Adipocyte (in vitro differentiated cells): ENCODE measurements around the gene MAMDC4.
"Not testable (repeated sequence)": the region's sequence is repeated elsewhere in the genome, so short reads cannot be mapped to it uniquely, and the experiment has no call there.

Experiments
- DNase-seq: peaks from one replicate; pipeline ENCODE4 v3.0.0-alpha.2; 2015; ENCODE audit warnings: low read depth
- H3K27me3 ChIP-seq: replicated peaks from 2 replicates; pipeline ENCODE4 v1.7.0; 2013; ENCODE audit warnings: mild to moderate bottlenecking, low read length, moderate library complexity; ENCODE audit not compliant: control insufficient read depth, insufficient read depth
- H3K36me3 ChIP-seq: 2 replicates; pipeline ENCODE4 v1.7.0; 2013; ENCODE audit warnings: low read length, mild to moderate bottlenecking, moderate library complexity; ENCODE audit not compliant: control insufficient read depth, insufficient read depth, severe bottlenecking
- H3K4me1 ChIP-seq: 2 replicates; pipeline ENCODE4 v1.7.0; 2013; ENCODE audit warnings: mild to moderate bottlenecking, low read length, moderate library complexity; ENCODE audit not compliant: control insufficient read depth, insufficient read depth
- H3K4me3 ChIP-seq: 2 replicates; pipeline ENCODE4 v1.7.0; 2013; ENCODE audit warnings: mild to moderate bottlenecking, low read length, moderate library complexity
- H3K9ac ChIP-seq: 2 replicates; pipeline ENCODE4 v1.7.0; 2013; ENCODE audit warnings: mild to moderate bottlenecking, low read length, moderate library complexity
- H3K9me3 ChIP-seq: 2 replicates; pipeline ENCODE4 v1.7.0; 2013; ENCODE audit warnings: mild to moderate bottlenecking, low read length, moderate library complexity; ENCODE audit not compliant: control insufficient read depth

MAMDC4 gene

GRCh38 chr9:136851941-136852663 lies at the start of gene MAMDC4:
MAMDC4 (plus strand) TSS chr9:136852346; CDS start chr9:136852417, 71 bp downstream.
- peaks cover 8% of the 10 kb centered on the region for H3K4me1 ChIP-seq
- H3K9ac ChIP-seq, result peak within 1 kb of the TSS; percentile 10
- no peaks in the 10 kb centered on the region for H3K9me3 ChIP-seq
- DNase-seq, result no peak
- peaks cover 6% of the 10 kb centered on the region for H3K36me3 ChIP-seq
- H3K27me3 ChIP-seq, result no peaks in the 10 kb centered on the region
- no peak within 1 kb of the TSS for H3K4me3 ChIP-seq

DNA sequence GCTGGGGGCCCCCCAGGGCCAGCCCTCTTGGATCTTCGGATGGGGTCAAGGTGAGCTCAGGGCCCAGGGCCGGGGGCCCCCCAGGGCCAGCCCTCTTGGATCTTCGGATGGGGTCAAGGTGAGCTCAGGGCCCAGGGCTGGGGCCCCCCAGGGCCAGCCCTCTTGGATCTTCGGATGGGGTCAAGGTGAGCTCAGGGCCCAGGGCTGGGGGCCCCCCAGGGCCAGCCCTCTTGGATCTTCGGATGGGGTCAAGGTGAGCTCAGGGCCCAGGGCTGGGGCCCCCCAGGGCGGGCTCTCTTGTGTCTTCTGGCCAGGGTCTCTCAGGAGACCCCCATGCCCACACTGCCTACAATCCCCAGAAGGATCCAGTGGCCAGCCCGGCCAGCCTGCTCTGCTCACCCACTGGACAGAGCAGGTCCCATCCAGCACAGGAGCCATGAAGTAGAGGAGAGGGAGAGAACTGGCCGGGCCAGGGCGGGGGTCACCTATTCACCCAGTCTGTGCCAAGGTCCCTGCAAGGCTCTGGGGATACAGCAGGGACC lies 49.1 kb upstream of the MAMDC4 start:
- H3K27me3 ChIP-seq, result peaks cover 18% of the 10 kb centered on the region
- not testable (repeated sequence) for H3K4me1 ChIP-seq, H3K4me3 ChIP-seq, H3K9me3 ChIP-seq, H3K9ac ChIP-seq, DNase-seq, H3K36me3 ChIP-seq

GRCh38 chr9:136803551-136804508 lies 48.3 kb upstream of the MAMDC4 start:
- Histone ChIP-seq H3K4me1 (peaks cover 9% of the 10 kb centered on the region), H3K27me3 (peaks cover 18% of the 10 kb centered on the region), H3K9me3 (no peaks in the 10 kb centered on the region), H3K4me3 (no peak overlapping the region), H3K36me3 (peaks cover 6% of the 10 kb centered on the region), H3K9ac (no peak overlapping the region)
- no peak for DNase-seq

DNA sequence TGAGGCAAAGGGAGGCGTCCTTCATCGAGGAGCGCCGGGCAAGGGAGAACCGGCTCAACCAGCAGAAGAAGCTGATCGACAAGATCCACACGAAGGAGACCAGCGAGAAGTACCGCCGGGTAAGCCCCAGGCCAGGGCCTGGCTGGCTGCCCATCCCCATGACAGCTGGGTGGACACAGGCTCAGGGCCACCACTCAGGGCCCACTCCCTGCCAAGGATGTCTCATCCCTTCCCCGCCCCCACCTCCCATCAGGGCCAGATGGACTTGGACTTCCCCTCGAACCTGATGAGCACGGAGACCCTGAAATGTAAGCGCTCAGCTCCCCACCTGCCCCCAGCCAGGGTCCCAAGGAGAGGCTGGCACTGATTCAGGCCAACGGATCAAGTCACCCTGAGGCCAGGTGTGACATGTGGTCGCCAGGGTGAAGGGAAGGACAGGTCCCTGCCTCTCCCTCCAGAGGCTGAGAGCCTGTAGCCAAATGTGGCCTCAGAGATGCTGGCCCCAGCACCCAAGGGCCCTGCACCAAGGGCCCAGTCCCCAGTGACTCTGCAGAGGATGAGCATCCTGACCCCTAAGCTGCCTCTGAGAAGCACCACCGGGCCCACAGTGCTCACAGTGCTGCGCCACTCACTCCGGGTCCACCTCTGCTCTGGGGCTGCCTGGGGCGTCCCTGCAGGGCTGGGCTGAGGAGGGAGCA lies 47.5 kb upstream of the MAMDC4 start:
- no peak overlapping the region for H3K9ac ChIP-seq
- no peak overlapping the region for H3K4me3 ChIP-seq
- peaks cover 6% of the 10 kb centered on the region for H3K36me3 ChIP-seq
- peaks cover 17% of the 10 kb centered on the region for H3K4me1 ChIP-seq
- no peaks in the 10 kb centered on the region for H3K9me3 ChIP-seq
- H3K27me3 ChIP-seq, result peaks cover 18% of the 10 kb centered on the region
- no peak for DNase-seq

DNA sequence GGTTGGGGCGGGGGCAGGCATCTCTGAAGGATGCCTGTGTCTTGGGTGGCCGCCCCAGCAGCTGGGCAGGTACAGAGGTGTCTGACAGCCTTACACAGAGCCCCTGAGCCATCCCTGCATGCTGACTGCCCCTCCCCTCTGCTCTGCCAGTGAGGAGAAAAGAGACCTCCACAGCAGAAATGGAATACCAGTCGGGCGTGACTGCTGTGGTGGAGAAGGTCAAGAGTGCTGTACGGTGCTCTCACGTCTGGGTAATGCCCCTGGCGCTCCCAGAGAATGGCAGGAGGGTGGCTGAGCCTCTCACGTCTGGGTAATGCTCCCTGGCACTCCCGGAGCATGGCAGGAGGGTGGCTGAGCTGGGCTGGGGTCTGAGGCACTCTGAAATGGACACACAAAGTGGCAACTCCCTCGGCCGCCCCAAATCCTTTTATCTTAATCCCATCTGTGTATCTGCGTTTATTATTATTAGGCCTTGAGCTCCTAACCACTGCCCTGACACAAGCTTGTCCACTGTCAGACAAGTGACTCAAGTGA lies 46.9 kb upstream of the MAMDC4 start:
- no peak for DNase-seq
- H3K27me3 ChIP-seq, result peaks cover 18% of the 10 kb centered on the region

GRCh38 chr9:136806067-136806466 lies 46.1 kb upstream of the MAMDC4 start:
- no peak overlapping the region for H3K9ac ChIP-seq
- no peak for DNase-seq
- no peak overlapping the region for H3K4me3 ChIP-seq
- H3K4me1 ChIP-seq, result peaks cover 23% of the 10 kb centered on the region
- peaks cover 6% of the 10 kb centered on the region for H3K36me3 ChIP-seq
- peaks cover 12% of the 10 kb centered on the region for H3K27me3 ChIP-seq
- H3K9me3 ChIP-seq, result no peaks in the 10 kb centered on the region

More for the DNA sequence above, 46.9 kb upstream of the MAMDC4 start:
- Histone ChIP-seq H3K36me3 (peaks cover 6% of the 10 kb centered on the region), H3K4me1 (peaks cover 23% of the 10 kb centered on the region), H3K9me3 (no peaks in the 10 kb centered on the region), H3K9ac (no peak overlapping the region), H3K4me3 (no peak overlapping the region)

DNA sequence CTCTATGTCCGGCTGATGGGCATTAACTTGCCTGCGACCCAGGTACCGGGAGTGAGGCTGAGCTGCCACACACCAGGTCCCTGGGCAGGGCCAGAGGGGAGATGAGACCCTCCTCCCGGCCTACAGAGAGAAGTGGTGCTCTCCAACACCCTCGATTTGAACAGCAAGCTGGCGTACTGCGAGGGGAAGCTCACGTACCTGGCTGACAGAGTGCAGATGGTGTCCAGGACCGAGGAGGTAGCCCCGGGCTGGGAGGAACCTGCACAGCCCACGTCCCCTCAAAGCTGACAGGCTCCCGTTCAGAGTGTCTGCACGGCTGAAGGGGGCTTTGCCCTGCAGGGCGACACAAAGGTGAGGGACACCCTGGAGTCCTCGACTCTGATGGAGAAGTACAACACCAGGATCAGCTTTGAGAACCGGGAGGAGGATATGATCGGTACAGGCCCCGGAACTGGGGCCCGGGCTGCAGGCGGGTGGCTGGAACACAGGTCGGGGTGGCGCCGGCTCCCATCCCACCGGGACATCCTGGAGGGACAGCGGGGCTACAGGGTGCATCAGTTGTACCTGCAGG lies 45.4 kb upstream of the MAMDC4 start:
- Histone ChIP-seq H3K36me3 (peaks cover 6% of the 10 kb centered on the region), H3K9ac (peak overlapping the region; percentile 94), H3K27me3 (peaks cover 9% of the 10 kb centered on the region), H3K4me3 (peak overlapping the region; percentile 88), H3K4me1 (peaks cover 23% of the 10 kb centered on the region), H3K9me3 (no peaks in the 10 kb centered on the region)
- DNase-seq, result no peak

DNA sequence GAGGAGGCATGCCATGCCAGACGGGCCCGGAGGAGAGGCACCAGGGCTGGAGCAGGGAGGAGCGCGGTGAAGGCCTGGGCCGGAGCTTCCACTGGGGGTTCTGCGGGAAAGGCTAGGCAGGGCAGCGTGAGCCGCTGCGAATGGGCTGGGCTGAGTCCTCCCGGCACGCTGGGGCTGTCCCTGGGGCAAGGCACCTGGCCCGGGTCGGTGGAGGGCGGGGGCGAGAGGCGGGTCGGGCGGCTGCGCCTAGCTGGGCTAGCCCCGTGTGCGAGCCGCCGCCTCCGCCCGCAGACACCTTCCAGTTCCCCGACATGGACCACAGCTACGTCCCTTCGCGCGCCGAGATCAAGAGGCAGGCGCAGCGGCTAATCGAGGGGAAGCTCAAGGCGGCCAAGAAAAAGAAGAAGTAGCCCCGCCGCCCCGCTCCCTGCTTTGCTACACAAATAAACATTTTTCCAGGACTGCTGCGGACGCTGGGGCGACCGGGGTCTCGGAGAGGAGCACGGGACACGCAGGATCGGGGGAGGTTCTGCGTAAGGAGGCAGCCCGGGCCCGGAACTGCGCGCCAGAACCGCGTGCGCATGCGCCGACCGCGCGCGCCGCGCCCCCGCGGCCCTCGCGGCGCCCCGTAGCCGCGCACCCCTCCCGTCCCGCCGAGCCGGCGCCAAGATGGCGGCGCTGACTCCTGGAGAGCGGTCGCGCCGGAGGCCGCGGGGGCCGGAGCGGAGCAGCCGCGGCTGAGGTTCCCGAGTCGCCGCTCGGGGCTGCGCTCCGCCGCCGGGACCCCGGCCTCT lies 44.7 kb upstream of the MAMDC4 start, which contains the start of gene RABL6:
TSS of gene RABL6 (plus strand) at position 668 of the 794 bp plus-strand sequence. CDS start 249 bp downstream, outside the sequence.
- peak within 1 kb of the TSS; percentile 94 for H3K9ac ChIP-seq
- peak within 1 kb of the TSS; percentile 88 for H3K4me3 ChIP-seq
- peaks cover 7% of the 10 kb centered on the region for H3K36me3 ChIP-seq
- peaks cover 23% of the 10 kb centered on the region for H3K4me1 ChIP-seq
- peaks cover 1% of the 10 kb centered on the region for H3K27me3 ChIP-seq
- DNase-seq, result peak; percentile 90
- H3K9me3 ChIP-seq, result no peaks in the 10 kb centered on the region

DNA sequence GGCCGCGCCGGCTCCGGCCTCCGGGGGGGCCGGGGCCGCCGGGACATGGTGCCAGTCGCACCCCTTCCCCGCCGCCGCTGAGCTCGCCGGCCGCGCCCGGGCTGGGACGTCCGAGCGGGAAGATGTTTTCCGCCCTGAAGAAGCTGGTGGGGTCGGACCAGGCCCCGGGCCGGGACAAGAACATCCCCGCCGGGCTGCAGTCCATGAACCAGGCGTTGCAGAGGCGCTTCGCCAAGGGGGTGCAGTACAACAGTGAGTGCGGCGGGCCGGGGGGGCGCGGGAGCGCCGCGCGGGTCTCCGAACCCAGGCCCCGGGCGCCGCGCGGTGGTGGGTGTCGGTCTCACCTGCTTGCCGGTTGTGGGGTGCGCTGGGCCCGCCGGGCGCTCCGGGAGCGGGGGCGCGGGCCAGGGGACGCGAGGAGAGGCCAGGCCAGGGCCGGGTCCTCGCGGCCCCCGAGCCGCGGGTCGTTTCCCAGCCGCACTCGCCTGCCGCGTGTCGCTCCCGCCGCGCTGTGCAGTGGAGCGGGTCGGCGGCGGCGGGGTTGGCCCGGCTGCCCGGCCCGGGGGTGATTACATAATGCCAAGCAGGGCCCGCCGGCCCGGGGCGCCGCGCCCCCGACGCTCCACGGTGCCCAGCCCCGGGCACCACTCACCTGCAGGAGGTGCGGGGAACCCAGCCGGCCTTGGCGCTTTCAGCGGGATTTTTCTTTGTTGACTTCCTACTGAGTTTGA lies 43.9 kb upstream of the MAMDC4 start:
- peak overlapping the region; percentile 94 for H3K9ac ChIP-seq
- peak; percentile 59 for DNase-seq
- no peaks in the 10 kb centered on the region for H3K9me3 ChIP-seq
- no peaks in the 10 kb centered on the region for H3K27me3 ChIP-seq
- H3K4me1 ChIP-seq, result peaks cover 23% of the 10 kb centered on the region
- peak overlapping the region; percentile 88 for H3K4me3 ChIP-seq
- H3K36me3 ChIP-seq, result peaks cover 14% of the 10 kb centered on the region
